HG03280 (cell line): ENCODE measurements around the gene RCE1.

Source experiments
- ATAC-seq: cut with Tn5 transposase; IDR thresholded peaks from one replicate; pipeline ENCODE4 v1.9.1; 2021; ENCODE audit warnings: mild to moderate bottlenecking, moderate library complexity; ENCODE audit not compliant: unreplicated experiment

RCE1 gene

GRCh38 chr11:66884443-66884842 is 41.2 kb downstream of the RCE1 start:
- no peak for ATAC-seq

GRCh38 chr11:66885469-66885868 is 42.2 kb downstream of the RCE1 start:
- ATAC-seq: no peak

DNA sequence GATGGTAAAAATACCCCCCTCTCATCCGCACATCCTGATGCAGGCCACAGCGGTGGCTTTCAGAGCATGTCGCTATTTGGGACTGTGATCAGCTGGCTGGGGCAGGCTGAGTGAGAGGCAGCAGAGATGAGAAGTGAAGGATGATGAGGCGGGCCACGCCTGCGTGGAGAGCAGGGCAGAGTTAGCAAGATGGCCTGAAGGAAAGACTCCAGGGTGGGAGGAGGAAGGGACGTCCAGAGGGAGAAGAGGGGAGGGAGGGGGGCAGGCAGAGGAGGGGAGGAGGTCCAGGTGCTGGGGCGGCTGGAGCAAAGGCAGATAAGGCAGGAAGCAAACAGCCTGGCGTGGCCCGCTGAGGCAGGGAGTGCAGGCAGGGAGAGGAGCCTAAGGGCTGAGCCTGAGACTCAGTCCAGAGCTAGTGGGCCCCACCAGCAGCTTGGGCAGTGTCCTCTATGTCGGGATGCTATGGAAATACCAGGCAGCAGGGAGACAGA is 42.8 kb downstream of the RCE1 start:
- ATAC-seq: no peak

GRCh38 chr11:66886671-66887221 is 43.5 kb downstream of the RCE1 start:
- no peak for ATAC-seq

- ATAC-seq: no peak
These were observed 44.3 kb downstream of the RCE1 start for GRCh38 chr11:66887526-66887925.

- no peak for ATAC-seq
These were observed 45.0 kb downstream of the RCE1 start for GRCh38 chr11:66888282-66888681.

DNA sequence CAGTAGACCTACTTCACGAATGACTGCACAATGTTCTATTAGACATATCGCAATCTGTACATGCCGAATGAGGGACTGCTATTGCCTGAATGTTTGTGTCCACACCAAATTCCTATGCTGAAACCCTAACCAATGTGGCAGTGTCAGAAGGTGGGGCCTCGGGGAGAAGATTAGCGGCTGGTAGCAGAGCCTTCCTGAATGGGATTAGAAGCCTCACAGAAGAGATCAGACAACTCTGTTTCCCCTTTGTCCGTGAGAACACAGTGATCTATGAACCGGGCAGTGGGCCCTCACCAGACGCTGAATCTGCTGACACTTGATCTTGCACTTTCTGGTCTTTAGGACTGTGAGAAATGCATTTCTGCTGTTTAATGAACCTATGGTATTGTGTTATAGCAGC is 46.7 kb downstream of the RCE1 start:
- ATAC-seq: no peak

- peak; percentile 95 for ATAC-seq
These were observed 48.8 kb downstream of the RCE1 start for GRCh38 chr11:66891851-66892660.

DNA sequence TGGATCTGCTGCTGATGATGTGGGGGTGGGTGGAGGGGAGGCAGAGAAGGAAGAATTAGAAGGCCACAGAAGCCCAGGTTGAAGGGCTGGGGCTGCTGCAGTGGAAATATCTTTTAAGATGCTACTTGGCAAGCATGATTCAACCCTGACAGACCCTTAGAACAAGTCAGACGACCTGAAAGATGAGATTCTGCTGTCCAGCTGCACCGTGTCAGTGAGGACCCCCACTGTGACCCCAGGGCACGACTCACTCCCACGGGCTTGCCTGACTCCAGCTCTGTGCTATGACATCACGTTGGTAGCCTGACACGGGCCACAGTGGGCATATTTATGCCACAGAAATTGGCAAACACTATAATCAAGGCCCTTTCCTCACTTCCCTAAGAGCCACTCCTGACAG is 49.7 kb downstream of the RCE1 start:
- ATAC-seq: no peak

DNA sequence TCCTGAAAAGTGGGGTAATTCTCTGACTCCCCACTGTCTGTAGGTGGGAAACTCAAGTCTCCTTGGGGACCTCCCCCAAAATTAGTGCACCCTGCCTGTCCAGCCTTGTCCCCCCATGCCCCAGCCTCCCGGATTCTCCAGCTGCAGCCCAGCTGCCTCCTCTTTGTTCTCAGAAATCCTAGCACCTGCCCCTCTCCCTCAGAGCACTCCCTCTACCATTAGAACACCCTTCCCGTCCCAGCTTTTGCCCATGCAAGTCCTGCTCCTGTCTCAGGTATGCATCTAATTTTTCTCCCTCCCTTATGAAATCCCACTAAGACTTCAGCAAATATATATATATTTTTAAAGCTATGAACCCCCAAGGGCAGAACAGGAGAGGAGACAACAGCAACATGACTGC is 50.9 kb downstream of the RCE1 start:
- no peak for ATAC-seq
